Neural progenitor cell (in vitro differentiated cells): Measurements from ENCODE around the gene CSAD. TPM values are rescaled to one million over a fixed set of nuclear protein-coding genes. Genes with fewer than 3 reads are reported as not detected.
A peak's percentile ranks its signal among the peaks of the same experiment; 100 is the strongest.

Experiments
- DNase-seq: peaks from one replicate; pipeline ENCODE4 v3.0.0-alpha.2; 2016; ENCODE audit warnings: low spot score
- H2AFZ ChIP-seq: fragments of 200-600 bp; sonication (generic); replicated peaks from 2 replicates; pipeline ENCODE4 v1.6.1; 2016; ENCODE audit warnings: antibody characterized with exemption
- H3F3A ChIP-seq: fragments of 200-600 bp; sonication (generic); 2 replicates; pipeline ENCODE4 v1.6.1; 2016; ENCODE audit warnings: antibody characterized with exemption, low read depth
- H3K27ac ChIP-seq: fragments of 200-600 bp; sonication (generic); 2 replicates; pipeline ENCODE4 v1.5.1; 2016; ENCODE audit warnings: mild to moderate bottlenecking
- H3K27me3 ChIP-seq: fragments of 200-600 bp; sonication (generic); 2 replicates; pipeline ENCODE4 v1.6.1; 2016; ENCODE audit warnings: mild to moderate bottlenecking, moderate library complexity
- H3K36me3 ChIP-seq: fragments of 200-600 bp; sonication (generic); 2 replicates; pipeline ENCODE4 v1.5.1; 2016
- H3K4me1 ChIP-seq: fragments of 200-600 bp; sonication (generic); 2 replicates; pipeline ENCODE4 v1.6.1; 2016; ENCODE audit warnings: mixed run types
- H3K4me2 ChIP-seq: fragments of 200-600 bp; sonication (generic); 2 replicates; pipeline ENCODE4 v1.6.1; 2016
- H3K4me3 ChIP-seq: fragments of 200-600 bp; sonication (generic); 2 replicates; pipeline ENCODE4 v1.5.1; 2016
- H3K79me2 ChIP-seq: fragments of 200-600 bp; sonication (generic); 2 replicates; pipeline ENCODE4 v1.6.1; 2016; ENCODE audit warnings: low read depth
- H3K9ac ChIP-seq: fragments of 200-600 bp; sonication (generic); 2 replicates; pipeline ENCODE4 v1.6.1; 2016
- H3K9me3 ChIP-seq: fragments of 200-600 bp; sonication (generic); 2 replicates; pipeline ENCODE4 v1.5.1; 2016; ENCODE audit warnings: low read depth
- H4K20me1 ChIP-seq: fragments of 200-600 bp; sonication (generic); 2 replicates; pipeline ENCODE4 v1.6.1; 2016; ENCODE audit warnings: low read depth
- H3K27ac Mint-ChIP-seq: 3 replicates; pipeline ENCODE4 v1.8.0; 2021; ENCODE audit warnings: mixed read lengths
- H3K27me3 Mint-ChIP-seq: 2 replicates; pipeline ENCODE4 v1.8.0; 2022; ENCODE audit warnings: low read depth, mild to moderate bottlenecking, inconsistent platforms, moderate library complexity, mixed read lengths; ENCODE audit not compliant: insufficient read depth
- H3K36me3 Mint-ChIP-seq: 3 replicates; pipeline ENCODE4 v1.8.0; 2021; ENCODE audit warnings: mixed read lengths
- H3K4me1 Mint-ChIP-seq: 3 replicates; pipeline ENCODE4 v1.8.0; 2021; ENCODE audit warnings: mixed read lengths
- H3K4me3 Mint-ChIP-seq: 3 replicates; pipeline ENCODE4 v1.8.0; 2021; ENCODE audit warnings: mild to moderate bottlenecking, moderate library complexity, mixed read lengths
- H3K9me3 Mint-ChIP-seq: 3 replicates; pipeline ENCODE4 v1.8.0; 2020; ENCODE audit warnings: mixed read lengths
- EZH2 ChIP-seq: fragments of 200-600 bp; sonication (generic); IDR thresholded peaks from 2 replicates; pipeline ENCODE4 v1.6.1; 2017; ENCODE audit warnings: antibody characterized with exemption, mild to moderate bottlenecking, moderate library complexity
- EZH2phosphoT487 ChIP-seq: fragments of 200-600 bp; sonication (generic); IDR thresholded peaks from 2 replicates; pipeline ENCODE4 v1.6.1; 2017; ENCODE audit warnings: antibody characterized with exemption
- total RNA-seq: library from RNA; depleted of rRNA; stranded (reverse); fragments of >200 nt; gene quantifications from 2 replicates; pipeline ENCODE4 v1.2.3, GENCODE V29; 2015; ENCODE audit warnings: low replicate concordance
- TF ChIP-seq, protein P1 (sequence below): fragments of 200-600 bp; sonication (generic); IDR thresholded peaks from 2 replicates; pipeline ENCODE4 v1.5.1; 2017; ENCODE audit warnings: antibody characterized with exemption, mild to moderate bottlenecking

CSAD gene, protein sequence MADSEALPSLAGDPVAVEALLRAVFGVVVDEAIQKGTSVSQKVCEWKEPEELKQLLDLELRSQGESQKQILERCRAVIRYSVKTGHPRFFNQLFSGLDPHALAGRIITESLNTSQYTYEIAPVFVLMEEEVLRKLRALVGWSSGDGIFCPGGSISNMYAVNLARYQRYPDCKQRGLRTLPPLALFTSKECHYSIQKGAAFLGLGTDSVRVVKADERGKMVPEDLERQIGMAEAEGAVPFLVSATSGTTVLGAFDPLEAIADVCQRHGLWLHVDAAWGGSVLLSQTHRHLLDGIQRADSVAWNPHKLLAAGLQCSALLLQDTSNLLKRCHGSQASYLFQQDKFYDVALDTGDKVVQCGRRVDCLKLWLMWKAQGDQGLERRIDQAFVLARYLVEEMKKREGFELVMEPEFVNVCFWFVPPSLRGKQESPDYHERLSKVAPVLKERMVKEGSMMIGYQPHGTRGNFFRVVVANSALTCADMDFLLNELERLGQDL
- 26.9 and 33.0 TPM in 2 replicates for total RNA-seq

DNA sequence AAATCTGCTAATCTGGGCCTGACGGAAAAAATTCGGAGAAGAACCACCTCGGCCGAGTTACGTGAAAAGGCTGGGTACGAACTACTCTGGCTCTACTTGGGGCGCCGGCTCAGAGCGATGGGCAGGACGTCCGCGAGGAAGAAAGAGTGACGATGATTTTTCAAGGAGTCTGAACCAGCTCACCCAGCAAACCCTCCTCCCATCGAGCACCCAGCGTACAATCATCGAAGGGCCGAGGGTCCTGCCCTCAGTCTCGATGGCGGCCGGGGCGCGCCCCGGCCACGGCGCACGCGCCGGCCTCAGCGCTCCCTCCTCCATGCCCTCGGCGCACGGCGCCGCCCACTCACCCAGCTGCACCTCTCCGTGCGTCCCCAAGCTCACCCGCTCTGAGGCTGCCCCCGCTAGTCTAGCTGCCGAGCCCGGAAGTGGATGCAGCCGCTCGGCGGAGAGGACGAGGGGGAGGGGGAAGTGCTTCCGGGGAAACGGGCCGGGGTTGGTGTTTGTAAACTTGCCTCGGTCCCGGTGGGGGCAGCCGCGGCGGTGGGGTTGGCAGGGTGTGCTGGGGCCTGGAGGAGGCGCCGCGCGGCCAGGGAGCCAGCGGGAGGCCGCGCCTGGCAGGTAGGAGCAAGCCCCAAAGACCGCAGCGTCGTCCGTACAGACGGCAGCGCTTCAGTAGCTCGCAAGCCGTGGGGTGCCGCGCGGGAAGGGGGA lies at the start of gene CSAD, which contains the start of gene ZNF740:
Gene CSAD, minus strand, starts transcription at position 706 of the 711 bp plus-strand sequence. CDS start 7,455 bp downstream, outside the sequence.
Gene ZNF740, plus strand, starts transcription at position 503 of the 711 bp plus-strand sequence. CDS start 1,262 bp downstream, outside the sequence.
- H3K4me3 ChIP-seq, result peak within 1 kb of the TSS; percentile 78
- DNase-seq, result peak; percentile 99
- H2AFZ ChIP-seq, result peak within 1 kb of the TSS; percentile 74
- TF ChIP-seq, protein P1, sequence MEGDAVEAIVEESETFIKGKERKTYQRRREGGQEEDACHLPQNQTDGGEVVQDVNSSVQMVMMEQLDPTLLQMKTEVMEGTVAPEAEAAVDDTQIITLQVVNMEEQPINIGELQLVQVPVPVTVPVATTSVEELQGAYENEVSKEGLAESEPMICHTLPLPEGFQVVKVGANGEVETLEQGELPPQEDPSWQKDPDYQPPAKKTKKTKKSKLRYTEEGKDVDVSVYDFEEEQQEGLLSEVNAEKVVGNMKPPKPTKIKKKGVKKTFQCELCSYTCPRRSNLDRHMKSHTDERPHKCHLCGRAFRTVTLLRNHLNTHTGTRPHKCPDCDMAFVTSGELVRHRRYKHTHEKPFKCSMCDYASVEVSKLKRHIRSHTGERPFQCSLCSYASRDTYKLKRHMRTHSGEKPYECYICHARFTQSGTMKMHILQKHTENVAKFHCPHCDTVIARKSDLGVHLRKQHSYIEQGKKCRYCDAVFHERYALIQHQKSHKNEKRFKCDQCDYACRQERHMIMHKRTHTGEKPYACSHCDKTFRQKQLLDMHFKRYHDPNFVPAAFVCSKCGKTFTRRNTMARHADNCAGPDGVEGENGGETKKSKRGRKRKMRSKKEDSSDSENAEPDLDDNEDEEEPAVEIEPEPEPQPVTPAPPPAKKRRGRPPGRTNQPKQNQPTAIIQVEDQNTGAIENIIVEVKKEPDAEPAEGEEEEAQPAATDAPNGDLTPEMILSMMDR, result peak; percentile 6
- no peak for TF ChIP-seq EZH2phosphoT487
- H4K20me1 ChIP-seq, result peaks cover 21% of the 10 kb centered on the region
- H3K4me3 Mint-ChIP-seq, result peak within 1 kb of the TSS; percentile 97
- no peaks in the 10 kb centered on the region for H3K9me3 Mint-ChIP-seq
- H3K27me3 ChIP-seq, result peaks cover 31% of the 10 kb centered on the region
- peak within 1 kb of the TSS; percentile 92 for H3K4me2 ChIP-seq
- H3K27ac Mint-ChIP-seq, result peak within 1 kb of the TSS; percentile 98
- peaks cover 46% of the 10 kb centered on the region for H3K4me1 Mint-ChIP-seq
- H3F3A ChIP-seq, result peaks cover 41% of the 10 kb centered on the region
- H3K27ac ChIP-seq, result peak within 1 kb of the TSS; percentile 88
- peaks cover 3% of the 10 kb centered on the region for H3K27me3 Mint-ChIP-seq
- H3K9ac ChIP-seq, result peak within 1 kb of the TSS; percentile 60
- peaks cover 34% of the 10 kb centered on the region for H3K79me2 ChIP-seq
- peaks cover 25% of the 10 kb centered on the region for H3K36me3 Mint-ChIP-seq
- H3K4me1 ChIP-seq, result peaks cover 36% of the 10 kb centered on the region
- peaks cover 5% of the 10 kb centered on the region for H3K36me3 ChIP-seq
- no peaks in the 10 kb centered on the region for H3K9me3 ChIP-seq

DNA sequence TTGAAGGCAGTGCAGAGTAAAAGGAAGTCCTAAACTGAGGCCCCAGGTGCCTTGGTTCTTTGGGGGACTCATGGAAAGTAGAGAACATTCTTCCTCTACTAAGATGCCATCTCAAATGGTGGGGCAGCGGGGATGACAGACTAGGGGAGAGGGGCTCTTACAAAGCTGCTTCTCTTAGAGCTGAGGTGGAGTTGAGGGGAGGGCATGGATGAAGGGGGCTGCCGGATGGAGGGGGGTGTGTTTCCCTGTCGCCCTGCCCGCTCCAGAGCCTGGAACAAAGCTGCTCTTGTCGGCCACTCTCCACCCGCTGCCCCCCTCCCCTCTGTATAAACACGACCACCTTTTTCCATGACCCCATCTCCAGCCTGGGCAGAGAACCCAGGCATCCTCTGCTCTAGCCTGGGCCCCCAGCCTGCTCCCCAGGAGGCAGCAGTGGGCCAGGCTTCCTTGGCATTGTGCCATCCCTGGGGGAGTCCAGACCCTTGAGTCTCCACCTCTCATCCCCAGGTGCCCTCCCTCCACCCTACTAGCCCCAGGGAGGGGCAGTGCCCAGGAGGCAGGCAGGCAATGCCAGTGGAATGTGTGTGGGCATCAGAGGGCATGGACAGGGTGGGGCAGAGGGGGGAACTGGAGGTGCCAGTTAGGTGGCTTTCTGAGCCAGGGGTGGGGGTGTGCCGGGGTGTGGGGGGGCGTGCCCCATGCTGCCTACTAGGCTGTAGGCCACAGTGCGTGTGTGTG lies 49.6 kb upstream of the CSAD start:
- no peak overlapping the region for H3K9ac ChIP-seq
- H3K4me3 ChIP-seq, result no peak overlapping the region
- peaks cover 50% of the 10 kb centered on the region for H3K4me1 Mint-ChIP-seq
- no peak overlapping the region for H3K4me3 Mint-ChIP-seq
- DNase-seq, result no peak
- no peak overlapping the region for H3K4me2 ChIP-seq
- no peaks in the 10 kb centered on the region for H3K36me3 ChIP-seq
- H3K79me2 ChIP-seq, result no peaks in the 10 kb centered on the region
- peaks cover 2% of the 10 kb centered on the region for H3K36me3 Mint-ChIP-seq
- H3K4me1 ChIP-seq, result peaks cover 50% of the 10 kb centered on the region
- no peak overlapping the region for H2AFZ ChIP-seq
- H4K20me1 ChIP-seq, result no peaks in the 10 kb centered on the region
- no peaks in the 10 kb centered on the region for H3K9me3 ChIP-seq
- peaks cover 29% of the 10 kb centered on the region for H3F3A ChIP-seq
- no peaks in the 10 kb centered on the region for H3K27me3 ChIP-seq
- H3K27ac ChIP-seq, result no peak overlapping the region
- H3K27me3 Mint-ChIP-seq, result peaks cover 39% of the 10 kb centered on the region
- no peaks in the 10 kb centered on the region for H3K9me3 Mint-ChIP-seq
- no peak for TF ChIP-seq EZH2phosphoT487
- no peak overlapping the region for H3K27ac Mint-ChIP-seq

DNA sequence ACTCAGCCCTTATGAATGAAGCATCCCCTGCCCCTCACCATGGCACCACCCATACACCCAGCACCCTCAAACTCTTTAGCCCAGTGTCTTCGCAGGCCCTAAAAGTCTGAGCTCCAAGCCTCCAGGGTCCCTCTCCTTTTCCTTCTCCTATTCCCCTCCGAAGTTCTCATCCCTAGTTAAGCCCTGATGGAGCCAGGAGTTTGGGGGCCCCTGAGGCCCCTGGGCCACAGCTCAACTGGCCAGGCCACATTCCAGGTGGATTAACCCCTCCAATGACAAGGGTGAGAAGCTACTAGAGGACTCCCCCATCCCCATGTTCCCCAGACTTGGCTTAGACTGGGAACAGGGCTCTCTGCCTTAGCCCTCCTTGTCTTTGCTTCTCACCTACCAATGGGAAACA lies 48.7 kb upstream of the CSAD start:
- H3K4me2 ChIP-seq, result no peak overlapping the region
- no peaks in the 10 kb centered on the region for H4K20me1 ChIP-seq
- H3K4me3 ChIP-seq, result no peak overlapping the region
- TF ChIP-seq, protein P1, result no peak
- no peak for TF ChIP-seq EZH2
- no peak overlapping the region for H3K9ac ChIP-seq
- no peaks in the 10 kb centered on the region for H3K9me3 ChIP-seq
- no peak overlapping the region for H3K27ac ChIP-seq
- no peaks in the 10 kb centered on the region for H3K9me3 Mint-ChIP-seq
- no peak overlapping the region for H2AFZ ChIP-seq
- H3K27me3 Mint-ChIP-seq, result peaks cover 39% of the 10 kb centered on the region
- no peaks in the 10 kb centered on the region for H3K27me3 ChIP-seq
- DNase-seq, result no peak
- peak overlapping the region; percentile 39 for H3K4me3 Mint-ChIP-seq
- peaks cover 51% of the 10 kb centered on the region for H3K4me1 Mint-ChIP-seq
- no peaks in the 10 kb centered on the region for H3K79me2 ChIP-seq
- H3K4me1 ChIP-seq, result peaks cover 50% of the 10 kb centered on the region
- H3K27ac Mint-ChIP-seq, result no peak overlapping the region
- no peaks in the 10 kb centered on the region for H3K36me3 ChIP-seq
- H3K36me3 Mint-ChIP-seq, result peaks cover 2% of the 10 kb centered on the region
- peaks cover 35% of the 10 kb centered on the region for H3F3A ChIP-seq
